ENCODE results near the gene CPB2. TPM values are rescaled to one million over a fixed set of nuclear protein-coding genes. Genes with fewer than 3 reads are reported as not detected.

CPB2 gene
- total RNA-seq (2022; extraction: Qiagen RNA extraction): 0.11 TPM in 1 of 5 replicates, not detected in the others

GRCh38 chr13:46104868-46105267 lies at the start of gene CPB2:
TSS of gene CPB2 (minus strand) at chr13:46105033. CDS start at chr13:46105009, 24 bp downstream.

GRCh38 chr13:46052319-46053161 lies 52.3 kb downstream of the CPB2 start, which contains the start of gene ZC3H13:
TSS of gene ZC3H13 (minus strand) at chr13:46052746. CDS start at chr13:46045507, 7,239 bp downstream.

Other genes with a start within 250 kb of the CPB2 start
- 11.5 to 16.9 TPM (median 14.9 TPM) in 5 replicates for gene ZC3H13, start 52.3 kb downstream of the CPB2 start, total RNA-seq (2022; extraction: Qiagen RNA extraction)
- 0.16 to 0.23 TPM (median 0.19 TPM) in 5 replicates for gene LCP1, start 77.1 kb upstream of the CPB2 start, total RNA-seq (2022; extraction: Qiagen RNA extraction)
- gene LRRC63, start 106.9 kb upstream of the CPB2 start, total RNA-seq (2022; extraction: Qiagen RNA extraction): 0.07 TPM in 1 of 5 replicates, not detected in the others

All from A549 treated with Mapracorat at 1 μM for 4 hours (cell line).